Activated naive CD8-positive, alpha-beta T cell treated with anti-CD3 and anti-CD28 coated beads for 36 hours (primary cell): ENCODE measurements around the gene PTPRM. TPM values are rescaled to one million over a fixed set of nuclear protein-coding genes. Genes with fewer than 3 reads are reported as not detected.

Experiments
- DNase-seq: peaks from one replicate; pipeline ENCODE4 v3.0.0; 2021
- H3K27ac Mint-ChIP-seq: one replicate; pipeline ENCODE4 v1.8.0; 2022; ENCODE audit warnings: mild to moderate bottlenecking, moderate library complexity, mixed read lengths
- H3K27me3 Mint-ChIP-seq: one replicate; pipeline ENCODE4 v1.8.0; 2022; ENCODE audit warnings: mild to moderate bottlenecking, mixed read lengths
- H3K36me3 Mint-ChIP-seq: one replicate; pipeline ENCODE4 v1.8.0; 2021; ENCODE audit warnings: mild to moderate bottlenecking, mixed read lengths
- H3K4me1 Mint-ChIP-seq: one replicate; pipeline ENCODE4 v1.8.0; 2021; ENCODE audit warnings: mixed read lengths
- H3K4me3 Mint-ChIP-seq: one replicate; pipeline ENCODE4 v1.8.0; 2022; ENCODE audit warnings: mild to moderate bottlenecking, moderate library complexity, mixed read lengths
- H3K9me3 Mint-ChIP-seq: one replicate; pipeline ENCODE4 v1.8.0; 2022; ENCODE audit warnings: mixed read lengths
- total RNA-seq, 2 experiments: library from RNA; stranded (reverse); gene quantifications; one replicate each; pipeline ENCODE4 v1.2.3, GENCODE V29; 2021

PTPRM gene
- total RNA-seq, 2 experiments from 2014 or later: 0.22 to 0.52 TPM

- DNase-seq: no peak
- Mint-ChIP-seq H3K4me3 (no peak overlapping the region), H3K36me3 (no peaks in the 10 kb centered on the region), H3K9me3 (no peaks in the 10 kb centered on the region), H3K27ac (no peak overlapping the region), H3K4me1 (no peaks in the 10 kb centered on the region), H3K27me3 (no peaks in the 10 kb centered on the region)
These were observed 57.6 kb downstream of the PTPRM start for GRCh38 chr18:7624697-7625096.

GRCh38 chr18:7626175-7626921 is 59.2 kb downstream of the PTPRM start:
- Mint-ChIP-seq H3K27me3 (no peaks in the 10 kb centered on the region), H3K36me3 (no peaks in the 10 kb centered on the region), H3K4me1 (no peaks in the 10 kb centered on the region), H3K4me3 (no peak overlapping the region), H3K27ac (no peak overlapping the region), H3K9me3 (no peaks in the 10 kb centered on the region)
- no peak for DNase-seq

- Mint-ChIP-seq H3K9me3 (no peaks in the 10 kb centered on the region), H3K4me3 (no peak overlapping the region), H3K36me3 (no peaks in the 10 kb centered on the region), H3K4me1 (no peaks in the 10 kb centered on the region), H3K27me3 (no peaks in the 10 kb centered on the region), H3K27ac (no peak overlapping the region)
- no peak for DNase-seq
These were observed 59.9 kb downstream of the PTPRM start for GRCh38 chr18:7626922-7627440.

GRCh38 chr18:7629416-7629815 is 62.3 kb downstream of the PTPRM start:
- H3K36me3 Mint-ChIP-seq: no peaks in the 10 kb centered on the region
- no peak overlapping the region for H3K27ac Mint-ChIP-seq
- no peaks in the 10 kb centered on the region for H3K4me1 Mint-ChIP-seq
- no peak overlapping the region for H3K4me3 Mint-ChIP-seq
- no peaks in the 10 kb centered on the region for H3K9me3 Mint-ChIP-seq
- no peak for DNase-seq
- H3K27me3 Mint-ChIP-seq: no peaks in the 10 kb centered on the region

- Mint-ChIP-seq H3K9me3 (no peaks in the 10 kb centered on the region), H3K4me3 (no peak overlapping the region), H3K4me1 (no peaks in the 10 kb centered on the region), H3K27me3 (no peaks in the 10 kb centered on the region), H3K27ac (no peak overlapping the region), H3K36me3 (no peaks in the 10 kb centered on the region)
- DNase-seq: no peak
These were observed 63.8 kb downstream of the PTPRM start for GRCh38 chr18:7630731-7631442.

- H3K4me3 Mint-ChIP-seq: no peak overlapping the region
- H3K27me3 Mint-ChIP-seq: no peaks in the 10 kb centered on the region
- no peak overlapping the region for H3K27ac Mint-ChIP-seq
- H3K4me1 Mint-ChIP-seq: no peaks in the 10 kb centered on the region
- no peaks in the 10 kb centered on the region for H3K36me3 Mint-ChIP-seq
- no peak for DNase-seq
- H3K9me3 Mint-ChIP-seq: no peaks in the 10 kb centered on the region
These were observed 65.3 kb downstream of the PTPRM start for GRCh38 chr18:7632152-7633098.

- no peak overlapping the region for H3K27ac Mint-ChIP-seq
- no peaks in the 10 kb centered on the region for H3K27me3 Mint-ChIP-seq
- H3K4me3 Mint-ChIP-seq: no peak overlapping the region
- H3K4me1 Mint-ChIP-seq: no peaks in the 10 kb centered on the region
- DNase-seq: no peak
- no peaks in the 10 kb centered on the region for H3K9me3 Mint-ChIP-seq
- H3K36me3 Mint-ChIP-seq: no peaks in the 10 kb centered on the region
These were observed 66.1 kb downstream of the PTPRM start for GRCh38 chr18:7633171-7633570.

- Mint-ChIP-seq H3K9me3 (no peaks in the 10 kb centered on the region), H3K4me3 (no peak overlapping the region)
These were observed 68.8 kb downstream of the PTPRM start for GRCh38 chr18:7635948-7636347.

GRCh38 chr18:7637269-7637668 is 70.2 kb downstream of the PTPRM start:
- Mint-ChIP-seq H3K9me3 (no peaks in the 10 kb centered on the region), H3K27me3 (no peaks in the 10 kb centered on the region), H3K36me3 (no peaks in the 10 kb centered on the region), H3K4me1 (no peaks in the 10 kb centered on the region), H3K4me3 (no peak overlapping the region), H3K27ac (no peak overlapping the region)
- no peak for DNase-seq

More at GRCh38 chr18:7635948-7636347, 68.8 kb downstream of the PTPRM start:
- Mint-ChIP-seq H3K27ac (no peak overlapping the region), H3K27me3 (no peaks in the 10 kb centered on the region), H3K4me1 (no peaks in the 10 kb centered on the region), H3K36me3 (no peaks in the 10 kb centered on the region)
- no peak for DNase-seq

GRCh38 chr18:7638321-7638720 is 71.2 kb downstream of the PTPRM start:
- no peaks in the 10 kb centered on the region for H3K9me3 Mint-ChIP-seq
- H3K27me3 Mint-ChIP-seq: no peaks in the 10 kb centered on the region
- H3K27ac Mint-ChIP-seq: no peak overlapping the region
- no peaks in the 10 kb centered on the region for H3K36me3 Mint-ChIP-seq
- no peaks in the 10 kb centered on the region for H3K4me1 Mint-ChIP-seq
- no peak overlapping the region for H3K4me3 Mint-ChIP-seq
- no peak for DNase-seq

GRCh38 chr18:7641813-7642212 is 74.7 kb downstream of the PTPRM start:
- Mint-ChIP-seq H3K27me3 (no peaks in the 10 kb centered on the region), H3K4me3 (no peak overlapping the region), H3K9me3 (no peaks in the 10 kb centered on the region), H3K36me3 (no peaks in the 10 kb centered on the region), H3K4me1 (no peaks in the 10 kb centered on the region), H3K27ac (no peak overlapping the region)
- no peak for DNase-seq

- Mint-ChIP-seq H3K27ac (no peak overlapping the region), H3K9me3 (no peaks in the 10 kb centered on the region), H3K36me3 (no peaks in the 10 kb centered on the region), H3K4me3 (no peak overlapping the region), H3K27me3 (no peaks in the 10 kb centered on the region), H3K4me1 (no peaks in the 10 kb centered on the region)
- no peak for DNase-seq
These were observed 75.3 kb downstream of the PTPRM start for GRCh38 chr18:7642331-7642890.

GRCh38 chr18:7645756-7646155 is 78.6 kb downstream of the PTPRM start:
- no peaks in the 10 kb centered on the region for H3K36me3 Mint-ChIP-seq
- no peak overlapping the region for H3K27ac Mint-ChIP-seq
- no peaks in the 10 kb centered on the region for H3K4me1 Mint-ChIP-seq
- no peaks in the 10 kb centered on the region for H3K9me3 Mint-ChIP-seq
- H3K4me3 Mint-ChIP-seq: no peak overlapping the region
- H3K27me3 Mint-ChIP-seq: no peaks in the 10 kb centered on the region
- no peak for DNase-seq

- H3K9me3 Mint-ChIP-seq: no peaks in the 10 kb centered on the region
- H3K4me3 Mint-ChIP-seq: no peak overlapping the region
- H3K27ac Mint-ChIP-seq: no peak overlapping the region
These were observed 79.2 kb downstream of the PTPRM start for GRCh38 chr18:7646174-7646886.

More at GRCh38 chr18:7646174-7646886, 79.2 kb downstream of the PTPRM start:
- DNase-seq: no peak
- Mint-ChIP-seq H3K4me1 (no peaks in the 10 kb centered on the region), H3K27me3 (no peaks in the 10 kb centered on the region), H3K36me3 (no peaks in the 10 kb centered on the region)
